Fibroblast of lung (primary cell): ENCODE data around the gene IFNA16. TPM values are rescaled to one million over a fixed set of nuclear protein-coding genes. Genes with fewer than 3 reads are reported as not detected.
"Not testable (repeated sequence)": the region's sequence is repeated elsewhere in the genome, so short reads cannot be mapped to it uniquely, and the experiment has no call there.

ENCODE experiments used
- DNase-seq, 2 donors: peaks; one replicate each; pipeline versions ENCODE4 v3.0.0 to v3.0.0-alpha.2; 2010; ENCODE audit warnings: low read depth in 2 of 2
- H2AFZ ChIP-seq: 2 replicates; pipeline ENCODE4 v1.5.1; 2012; ENCODE audit warnings: low read length, control low read depth, inconsistent platforms
- H3K27ac ChIP-seq: 2 replicates; pipeline ENCODE4 v1.5.1; 2011; ENCODE audit warnings: low read length, control low read depth; ENCODE audit not compliant: insufficient read depth
- H3K27me3 ChIP-seq: 2 replicates; pipeline ENCODE4 v1.5.1; 2011; ENCODE audit warnings: mild to moderate bottlenecking, low read length; ENCODE audit not compliant: control insufficient read depth, insufficient read depth
- H3K36me3 ChIP-seq: 2 replicates; pipeline ENCODE4 v1.5.1; 2011; ENCODE audit warnings: low read length; ENCODE audit not compliant: control insufficient read depth, insufficient read depth
- H3K4me1 ChIP-seq: 2 replicates; pipeline ENCODE4 v1.5.1; 2011; ENCODE audit warnings: low read length; ENCODE audit not compliant: control insufficient read depth, insufficient read depth; ENCODE audit errors: extremely low read depth
- H3K4me2 ChIP-seq: 2 replicates; pipeline ENCODE4 v1.5.1; 2011; ENCODE audit warnings: low read length, control low read depth; ENCODE audit not compliant: insufficient read depth; ENCODE audit errors: extremely low read depth
- H3K4me3 ChIP-seq, 4 experiments: fragments of 200-600 bp in 1 of 4; sonication (generic) in 1 of 4; replicated peaks in 1 of 4; 2 replicates each; pipeline ENCODE4 v1.5.1; 2011 to 2016; ENCODE audit warnings: low read length in 4 of 4, low read depth in 3 of 4, mild to moderate bottlenecking in 3 of 4, control low read depth in 2 of 4, inconsistent platforms in 1 of 4, mixed read lengths in 1 of 4; ENCODE audit not compliant: insufficient read depth in 1 of 4; ENCODE audit errors: control extremely low read depth in 1 of 4
- H3K79me2 ChIP-seq: 2 replicates; pipeline ENCODE4 v1.5.1; 2012; ENCODE audit warnings: mild to moderate bottlenecking, low read length, inconsistent platforms; ENCODE audit not compliant: control insufficient read depth, insufficient read depth
- H3K9ac ChIP-seq: 2 replicates; pipeline ENCODE4 v1.5.1; 2011; ENCODE audit warnings: mild to moderate bottlenecking, low read length, control low read depth; ENCODE audit not compliant: insufficient read depth
- H3K9me3 ChIP-seq: 2 replicates; pipeline ENCODE4 v1.5.1; 2012; ENCODE audit warnings: low read depth, low read length; ENCODE audit not compliant: control insufficient read depth, insufficient read depth
- H4K20me1 ChIP-seq: 2 replicates; pipeline ENCODE4 v1.5.1; 2011; ENCODE audit warnings: low read length; ENCODE audit not compliant: control insufficient read depth, insufficient read depth; ENCODE audit errors: extremely low read depth
- CTCF ChIP-seq, 2 donors: IDR thresholded peaks in 1 of 2; conservative IDR thresholded peaks in 1 of 2; 1 replicate in 1 of 2; 2 replicates in 1 of 2; pipeline ENCODE4 v1.5.1; 2011 to 2012; ENCODE audit warnings: low read length in 2 of 2, control low read depth in 1 of 2, inconsistent platforms in 1 of 2, low read depth in 1 of 2, mild to moderate bottlenecking in 1 of 2
- polyA plus RNA-seq, 2 donors: library from polyadenylated mRNA; depleted of rRNA in 1 of 2; stranded (reverse) in 1 of 2; unstranded in 1 of 2; fragments of >200 nt; gene quantifications; 2 replicates each; pipeline ENCODE4 v1.2.1, GENCODE V29; 2011 to 2012; ENCODE audit warnings: missing spikeins in 1 of 2
- total RNA-seq: library from RNA; depleted of rRNA; stranded (reverse); fragments of >200 nt; gene quantifications from 2 replicates; pipeline ENCODE4 v1.2.1, GENCODE V29; 2014

IFNA16 gene
- total and polyA plus RNA-seq, 2 donors (not counting 1 experiment from before 2014, with no cell fraction given) = not detected

GRCh38 chr9:21194867-21195776 is 22.0 kb downstream of the IFNA16 start:
- H3K36me3 ChIP-seq, H3K4me1 ChIP-seq, H3K9me3 ChIP-seq, H3K79me2 ChIP-seq, H3K4me3 ChIP-seq, H3K9ac ChIP-seq, H3K4me2 ChIP-seq, H2AFZ ChIP-seq, H4K20me1 ChIP-seq, H3K27me3 ChIP-seq, H3K27ac ChIP-seq: not testable (repeated sequence)
- TF ChIP-seq CTCF (conservative IDR thresholded peaks at IDR 0.05 in 1 of 2, IDR thresholded peaks at IDR 0.05 in 1 of 2; ENCODE audit: low read depth in 1 of 2, low read length in 2 of 2) = peak; percentile 42 to 56
- DNase-seq = peak; percentile 2 to 14

GRCh38 chr9:21187487-21187886 is 29.6 kb downstream of the IFNA16 start, which contains the start of gene IFNA4:
Gene IFNA4 (minus strand): TSS chr9:21187587. CDS start chr9:21187531, 56 bp downstream.
- not testable (repeated sequence) for H2AFZ ChIP-seq, H3K9me3 ChIP-seq, H3K4me3 ChIP-seq, H3K27ac ChIP-seq, H3K4me1 ChIP-seq, H3K36me3 ChIP-seq, DNase-seq, H3K4me2 ChIP-seq, H4K20me1 ChIP-seq, H3K27me3 ChIP-seq, H3K9ac ChIP-seq, H3K79me2 ChIP-seq

DNA sequence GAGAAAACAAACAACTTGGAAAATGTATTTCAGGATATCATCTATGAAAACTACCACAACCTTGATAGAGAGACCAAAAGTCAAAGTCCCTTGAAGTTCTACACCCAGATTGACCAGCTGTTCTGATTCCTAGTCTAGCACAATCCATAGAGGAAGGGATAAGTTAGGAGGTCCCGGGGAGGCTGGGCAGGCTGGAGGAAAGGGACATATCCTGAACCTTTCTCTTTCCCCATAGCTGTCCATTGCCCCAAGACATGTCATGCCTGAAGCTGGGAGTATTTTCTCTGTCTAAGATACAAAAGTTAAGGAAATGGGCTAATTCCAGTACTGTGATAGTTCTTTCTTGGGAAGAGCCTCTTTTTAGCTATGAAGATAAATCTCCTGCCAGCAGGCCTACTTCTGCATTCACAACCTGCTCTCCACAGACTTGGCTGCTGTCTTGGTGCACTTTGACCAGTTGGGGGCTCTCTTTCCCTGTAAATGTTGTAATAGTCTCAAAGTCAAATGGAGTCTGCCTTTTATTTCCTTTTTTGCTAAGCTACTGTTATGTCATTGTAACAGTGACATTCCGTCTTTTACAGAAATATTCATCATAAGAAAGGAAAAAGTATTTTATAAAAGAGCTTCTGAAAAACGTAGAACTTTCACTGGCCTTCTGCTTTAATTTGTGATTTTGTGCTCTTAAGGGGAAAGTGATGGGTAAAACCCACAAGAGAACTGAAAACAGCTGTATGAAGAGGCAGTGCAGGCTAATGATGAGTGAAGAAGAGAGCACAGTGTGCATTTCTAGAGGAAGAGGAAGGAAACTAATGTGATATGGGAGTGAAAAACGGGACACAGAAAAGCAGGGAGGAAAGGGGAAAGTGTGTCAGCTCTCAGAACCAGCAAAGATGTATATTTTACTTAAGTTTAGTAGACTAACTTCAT is 34.0 kb downstream of the IFNA16 start:
- H3K79me2 ChIP-seq, H3K36me3 ChIP-seq, H2AFZ ChIP-seq, H3K27ac ChIP-seq, H3K9me3 ChIP-seq, H4K20me1 ChIP-seq, H3K9ac ChIP-seq, H3K4me1 ChIP-seq, H3K27me3 ChIP-seq, H3K4me3 ChIP-seq, H3K4me2 ChIP-seq: not testable (repeated sequence)
- TF ChIP-seq CTCF (conservative IDR thresholded peaks at IDR 0.05 in 1 of 2, IDR thresholded peaks at IDR 0.05 in 1 of 2; ENCODE audit: low read depth in 1 of 2, low read length in 2 of 2) = peak; percentile 47 to 54
- peak in 1 of 2 donors; percentile 1 for DNase-seq
